Muscle layer of duodenum (tissue), 2 donors: ENCODE measurements around the gene AARS1.
"Not testable (repeated sequence)": the region's sequence is repeated elsewhere in the genome, so short reads cannot be mapped to it uniquely, and the experiment has no call there.

Source experiments
- H3K27ac ChIP-seq: one replicate; pipeline ENCODE4 v1.7.0; 2013; ENCODE audit warnings: mild to moderate bottlenecking, low read length
- H3K27me3 ChIP-seq: one replicate; pipeline ENCODE4 v1.7.0; 2013; ENCODE audit warnings: low read depth, mild to moderate bottlenecking, control low read depth, low read length
- H3K36me3 ChIP-seq, 2 donors: one replicate each; pipeline ENCODE4 v1.7.0; 2013; ENCODE audit warnings: low read length in 2 of 2, control low read depth in 1 of 2, mild to moderate bottlenecking in 1 of 2; ENCODE audit not compliant: insufficient read depth in 2 of 2, control insufficient read depth in 1 of 2
- H3K4me1 ChIP-seq, 2 donors: one replicate each; pipeline ENCODE4 v1.7.0; 2013; ENCODE audit warnings: low read length in 2 of 2, mild to moderate bottlenecking in 2 of 2, control low read depth in 1 of 2, moderate library complexity in 1 of 2; ENCODE audit not compliant: insufficient read depth in 2 of 2, control insufficient read depth in 1 of 2
- H3K4me3 ChIP-seq, 2 donors: one replicate each; pipeline ENCODE4 v1.7.0; 2013; ENCODE audit warnings: low read length in 2 of 2, low read depth in 1 of 2, mild to moderate bottlenecking in 1 of 2
- H3K9me3 ChIP-seq, 2 donors: one replicate each; pipeline ENCODE4 v1.7.0; 2013; ENCODE audit warnings: low read length in 2 of 2, control low read depth in 1 of 2, mild to moderate bottlenecking in 1 of 2; ENCODE audit not compliant: control insufficient read depth in 1 of 2
- donor health status: healthy.

AARS1 gene

DNA sequence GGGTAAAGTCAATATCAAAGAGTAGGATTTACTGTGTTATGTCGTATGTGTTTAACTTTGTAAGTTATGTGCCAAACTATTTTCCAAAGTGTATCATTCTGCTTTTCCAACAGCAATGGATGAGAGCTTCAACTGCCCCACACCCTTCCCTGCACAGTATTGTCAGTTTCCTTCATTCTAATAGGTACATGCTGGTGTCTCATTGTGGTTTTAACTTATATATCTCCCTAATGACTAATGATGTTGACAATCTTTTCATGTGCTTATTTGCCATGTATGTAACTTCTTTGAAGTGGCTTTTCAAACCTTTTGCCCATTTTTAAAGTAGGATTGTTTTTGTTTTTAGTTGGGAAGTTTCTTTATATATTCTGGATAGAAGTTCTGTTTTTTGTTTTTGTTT lies 13.4 kb upstream of the AARS1 start:
- H3K27me3 ChIP-seq, result no peaks in the 10 kb centered on the region
- no peak overlapping the region for H3K27ac ChIP-seq
- peaks cover 0 to 6% of the 10 kb centered on the region in 2 donors for H3K9me3 ChIP-seq
- H3K36me3 ChIP-seq, result peaks cover 0 to 16% of the 10 kb centered on the region in 2 donors
- peaks cover 0 to 6% of the 10 kb centered on the region in 2 donors for H3K4me1 ChIP-seq
- H3K4me3 ChIP-seq, result no peak overlapping the region

GRCh38 chr16:70301121-70301520 lies 11.8 kb upstream of the AARS1 start:
- peaks cover 0 to 6% of the 10 kb centered on the region in 2 donors for H3K4me1 ChIP-seq
- H3K27me3 ChIP-seq, result no peaks in the 10 kb centered on the region

DNA sequence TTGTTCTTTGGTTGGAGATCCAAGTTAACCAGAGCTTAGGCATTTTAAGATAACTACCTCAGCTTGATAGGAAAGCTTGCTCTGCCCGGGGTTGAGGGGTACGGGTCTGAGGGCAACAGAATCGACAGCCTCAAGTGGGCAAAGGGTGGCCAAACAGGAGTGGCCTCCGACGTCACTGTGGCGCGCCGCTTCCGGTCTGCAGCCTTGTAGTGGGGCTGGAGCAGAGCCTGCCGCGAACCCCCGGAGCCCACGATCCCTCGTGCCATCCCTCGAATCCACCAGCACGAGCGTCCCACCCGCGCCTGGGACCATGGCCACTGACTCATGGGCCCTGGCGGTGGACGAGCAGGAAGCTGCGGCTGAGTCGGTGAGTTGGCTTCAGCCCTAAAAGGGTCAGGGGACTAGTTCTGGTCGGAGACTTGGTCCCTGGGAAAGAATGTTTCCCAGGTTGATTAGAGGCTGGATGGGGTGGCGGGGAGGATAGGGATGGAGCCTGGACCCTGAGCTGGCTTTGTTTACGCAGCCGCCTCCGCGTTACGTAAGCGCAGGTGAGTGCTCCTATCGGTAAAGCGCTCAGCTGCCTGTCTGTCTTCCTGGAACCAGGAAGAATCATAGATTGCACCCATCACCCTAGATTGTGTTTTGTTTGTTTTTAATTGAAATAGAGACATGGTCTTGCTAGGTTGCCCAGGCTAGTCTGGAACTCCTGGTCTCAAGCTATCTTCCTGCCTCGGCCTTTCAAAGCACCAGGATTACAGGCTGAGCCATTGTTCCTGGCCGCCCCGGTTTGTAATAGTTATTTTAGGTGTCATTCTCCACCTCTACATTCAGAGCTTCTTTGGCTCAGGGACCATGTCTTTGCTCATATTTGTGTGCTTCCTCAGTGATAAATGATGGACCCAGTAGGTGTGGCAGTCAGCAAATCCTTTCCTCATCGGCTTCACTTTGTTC lies 10.0 kb upstream of the AARS1 start, which contains the start of gene DDX19B:
DDX19B (plus strand) TSS at position 199 of the 951 bp plus-strand sequence; CDS start at position 311, 112 bp downstream.
- peaks cover 0 to 6% of the 10 kb centered on the region in 2 donors for H3K4me1 ChIP-seq
- peak within 1 kb of the TSS; percentile 80 to 97 for H3K4me3 ChIP-seq
- H3K27me3 ChIP-seq, result no peaks in the 10 kb centered on the region
- H3K9me3 ChIP-seq, result peaks cover 0 to 6% of the 10 kb centered on the region in 2 donors
- H3K27ac ChIP-seq, result peak within 1 kb of the TSS; percentile 99
- peaks cover 0 to 16% of the 10 kb centered on the region in 2 donors for H3K36me3 ChIP-seq

More at GRCh38 chr16:70301121-70301520, 11.8 kb upstream of the AARS1 start:
- Histone ChIP-seq H3K9me3 (peaks cover 0 to 6% of the 10 kb centered on the region in 2 donors), H3K4me3 (no peak overlapping the region), H3K36me3 (peaks cover 0 to 16% of the 10 kb centered on the region in 2 donors), H3K27ac (no peak overlapping the region)

GRCh38 chr16:70295634-70296033 lies 6.3 kb upstream of the AARS1 start:
- Histone ChIP-seq H3K4me1 (peaks cover 0 to 6% of the 10 kb centered on the region in 2 donors), H3K4me3 (no peak overlapping the region), H3K27ac (no peak overlapping the region), H3K9me3 (no peaks in the 10 kb centered on the region), H3K27me3 (no peaks in the 10 kb centered on the region), H3K36me3 (peaks cover 0 to 4% of the 10 kb centered on the region in 2 donors)

GRCh38 chr16:70294385-70295025 lies 5.2 kb upstream of the AARS1 start:
- Histone ChIP-seq H3K9me3 (no peaks in the 10 kb centered on the region), H3K36me3 (no peaks in the 10 kb centered on the region)

DNA sequence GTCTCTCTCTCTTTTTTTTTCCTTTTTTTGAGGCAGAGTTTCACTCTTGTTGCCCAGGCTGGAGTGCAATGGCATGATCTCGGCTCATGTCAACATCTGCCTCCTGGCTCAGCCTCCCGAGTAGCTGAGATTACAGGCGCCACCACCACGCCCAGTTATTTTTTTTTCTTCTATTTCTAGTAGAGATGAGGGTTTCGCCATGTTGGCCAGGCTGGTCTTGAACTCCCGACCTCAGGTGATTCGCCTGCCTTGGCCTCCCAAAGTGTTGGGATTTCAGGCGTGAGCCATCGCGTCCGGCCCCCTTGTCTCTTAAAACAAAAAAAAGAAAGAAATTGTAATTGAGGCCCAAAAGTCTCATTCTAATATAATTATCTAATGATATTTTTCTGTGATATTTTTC lies 2.8 kb upstream of the AARS1 start:
- H3K4me1 ChIP-seq, H3K9me3 ChIP-seq, H3K36me3 ChIP-seq, H3K4me3 ChIP-seq, H3K27me3 ChIP-seq, H3K27ac ChIP-seq: not testable (repeated sequence)

More at GRCh38 chr16:70294385-70295025, 5.2 kb upstream of the AARS1 start:
- Histone ChIP-seq H3K4me1 (no peaks in the 10 kb centered on the region), H3K27ac (no peak overlapping the region), H3K27me3 (no peaks in the 10 kb centered on the region), H3K4me3 (no peak overlapping the region)

DNA sequence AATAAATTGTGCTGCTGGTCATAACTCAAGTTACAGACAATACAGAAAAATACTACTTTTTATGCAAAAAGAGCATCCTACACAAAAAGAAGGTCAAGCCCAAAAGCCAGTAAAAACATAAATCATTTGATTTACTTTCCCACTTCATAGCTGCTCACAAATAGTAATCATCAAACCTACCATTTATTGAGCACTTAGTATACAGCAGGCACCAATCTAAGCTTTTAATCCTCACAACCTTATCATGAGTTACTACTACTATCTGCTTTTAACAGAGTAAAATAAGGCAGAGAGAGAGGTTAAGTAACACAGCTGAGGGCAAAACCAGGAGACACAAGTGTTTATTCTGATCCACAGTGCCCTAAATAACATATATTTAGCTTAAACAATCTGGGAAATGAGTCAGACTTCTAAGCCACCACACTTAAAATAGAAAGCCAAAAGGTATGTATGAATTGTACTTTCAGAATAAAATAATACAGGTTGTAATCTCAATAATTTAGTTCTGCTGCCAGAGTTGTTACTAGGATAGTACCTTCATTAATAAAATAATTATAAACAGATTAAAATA lies 1.7 kb upstream of the AARS1 start:
- H3K4me3 ChIP-seq, result no peak overlapping the region
- H3K9me3 ChIP-seq, result no peaks in the 10 kb centered on the region
- H3K36me3 ChIP-seq, result peaks cover 0 to 6% of the 10 kb centered on the region in 2 donors
- no peak overlapping the region for H3K27ac ChIP-seq
- H3K27me3 ChIP-seq, result no peaks in the 10 kb centered on the region
- no peaks in the 10 kb centered on the region for H3K4me1 ChIP-seq

DNA sequence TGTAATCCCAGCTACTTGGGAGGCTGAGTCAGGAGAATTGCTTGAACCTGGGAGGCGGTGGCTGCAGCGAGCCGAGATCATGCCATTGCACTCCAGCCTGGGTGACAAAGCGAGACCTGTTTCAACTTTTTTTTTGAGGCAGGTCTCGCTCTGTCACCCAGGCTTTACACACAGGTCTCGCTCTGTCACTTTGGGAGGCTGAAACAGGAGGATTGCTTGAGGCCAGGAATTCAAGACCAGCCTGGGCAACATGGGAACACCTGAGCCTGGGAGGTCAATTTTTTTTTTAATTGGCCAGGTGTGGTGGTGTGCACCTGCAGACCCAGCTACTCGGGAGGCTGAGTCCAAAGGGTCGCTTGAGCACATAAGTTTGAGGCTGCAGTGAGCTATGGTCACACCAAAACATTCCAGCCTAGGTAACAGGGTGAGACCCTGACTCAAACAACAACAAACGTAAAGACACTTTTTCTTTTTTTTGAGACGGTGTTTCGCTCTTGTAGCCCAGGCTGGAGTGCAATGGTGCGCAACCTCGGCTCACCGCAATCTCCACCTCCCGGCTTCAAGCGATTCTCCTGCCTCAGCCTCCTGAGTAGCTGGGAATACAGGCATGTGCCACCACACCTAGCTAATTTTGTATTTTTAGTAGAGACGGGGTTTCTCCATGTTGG lies 1.9 kb downstream of the AARS1 start:
- H3K27ac ChIP-seq, result not testable (repeated sequence)
- H3K4me3 ChIP-seq, result peak overlapping the region in 1 of 2 donors; percentile 82

DNA sequence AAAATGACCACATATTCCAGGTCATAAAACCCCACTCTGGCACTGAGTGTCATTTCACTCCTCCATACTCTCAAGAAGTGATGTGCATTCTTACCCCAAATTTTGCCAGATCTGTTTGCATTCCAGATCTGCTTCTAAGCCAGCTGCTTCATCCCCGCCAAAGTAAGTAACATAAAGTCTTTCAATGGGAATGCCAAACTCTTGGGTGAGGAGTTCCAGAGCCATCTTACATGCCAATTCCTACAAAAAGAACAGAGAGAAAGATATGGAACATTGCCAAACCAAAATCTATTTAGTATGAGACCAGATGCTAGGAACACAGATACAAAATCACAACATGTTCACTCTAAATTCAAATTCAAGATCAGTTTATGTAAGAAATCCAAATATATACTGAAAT lies 12.9 kb downstream of the AARS1 start:
- H3K27me3 ChIP-seq, result no peaks in the 10 kb centered on the region
- H3K4me1 ChIP-seq, result no peaks in the 10 kb centered on the region
- peaks cover 39 to 58% of the 10 kb centered on the region in 2 donors for H3K36me3 ChIP-seq
- no peaks in the 10 kb centered on the region for H3K9me3 ChIP-seq
- H3K4me3 ChIP-seq, result no peak overlapping the region
- no peak overlapping the region for H3K27ac ChIP-seq

More for the DNA sequence above, 1.9 kb downstream of the AARS1 start:
- H3K27me3 ChIP-seq, H3K4me1 ChIP-seq, H3K9me3 ChIP-seq: not testable (repeated sequence)
- peaks cover 8 to 12% of the 10 kb centered on the region in 2 donors for H3K36me3 ChIP-seq

DNA sequence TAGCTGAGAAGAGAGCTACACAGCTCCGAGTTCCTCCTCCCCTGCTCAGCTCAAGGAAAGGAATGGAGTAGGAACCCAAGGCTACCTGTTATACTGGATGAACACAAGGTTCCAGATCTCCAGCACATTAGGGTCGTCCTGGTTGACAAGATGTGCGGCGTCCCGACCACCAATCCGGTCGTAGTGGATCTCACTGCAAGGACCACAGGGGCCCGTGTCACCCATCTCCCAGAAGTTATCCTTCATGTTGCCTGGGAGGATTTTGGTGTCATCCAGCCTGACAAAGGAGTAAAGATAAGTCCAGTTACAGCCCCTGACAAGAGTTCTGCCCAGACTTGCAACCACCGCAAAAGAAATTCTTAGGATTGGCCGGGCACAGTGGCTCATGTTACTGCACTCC lies 17.6 kb downstream of the AARS1 start:
- H3K9me3 ChIP-seq, result no peaks in the 10 kb centered on the region
- H3K4me1 ChIP-seq, result no peaks in the 10 kb centered on the region
- no peak overlapping the region for H3K4me3 ChIP-seq
- H3K27ac ChIP-seq, result no peak overlapping the region
- no peaks in the 10 kb centered on the region for H3K27me3 ChIP-seq
- peaks cover 43 to 63% of the 10 kb centered on the region in 2 donors for H3K36me3 ChIP-seq
